Stomach smooth muscle (tissue), 2 donors: Measurements from ENCODE around the gene AGMAT.

Source experiments
- H3K27ac ChIP-seq: one replicate; pipeline ENCODE4 v1.7.0; 2013; ENCODE audit warnings: mild to moderate bottlenecking, low read length, inconsistent platforms
- H3K27me3 ChIP-seq, 2 donors: one replicate each; pipeline ENCODE4 v1.7.0; 2013; ENCODE audit warnings: low read length in 2 of 2; ENCODE audit not compliant: insufficient read depth in 2 of 2, control insufficient read depth in 1 of 2
- H3K36me3 ChIP-seq, 2 donors: one replicate each; pipeline ENCODE4 v1.7.0; 2013; ENCODE audit warnings: low read length in 2 of 2; ENCODE audit not compliant: control insufficient read depth in 2 of 2, insufficient read depth in 2 of 2
- H3K4me1 ChIP-seq: one replicate; pipeline ENCODE4 v1.7.0; 2013; ENCODE audit warnings: low read length; ENCODE audit not compliant: control insufficient read depth, insufficient read depth
- H3K4me3 ChIP-seq, 2 donors: one replicate each; pipeline ENCODE4 v1.7.0; 2013; ENCODE audit warnings: low read length in 2 of 2
- H3K9ac ChIP-seq, 2 donors: one replicate each; pipeline ENCODE4 v1.7.0; 2013; ENCODE audit warnings: low read length in 2 of 2, mild to moderate bottlenecking in 1 of 2
- H3K9me3 ChIP-seq, 2 donors: one replicate each; pipeline ENCODE4 v1.7.0; 2013; ENCODE audit warnings: low read length in 2 of 2; ENCODE audit not compliant: control insufficient read depth in 2 of 2
- donor health status: healthy.
- donor health status: Pancreatic carcinoma.

The AGMAT gene

DNA sequence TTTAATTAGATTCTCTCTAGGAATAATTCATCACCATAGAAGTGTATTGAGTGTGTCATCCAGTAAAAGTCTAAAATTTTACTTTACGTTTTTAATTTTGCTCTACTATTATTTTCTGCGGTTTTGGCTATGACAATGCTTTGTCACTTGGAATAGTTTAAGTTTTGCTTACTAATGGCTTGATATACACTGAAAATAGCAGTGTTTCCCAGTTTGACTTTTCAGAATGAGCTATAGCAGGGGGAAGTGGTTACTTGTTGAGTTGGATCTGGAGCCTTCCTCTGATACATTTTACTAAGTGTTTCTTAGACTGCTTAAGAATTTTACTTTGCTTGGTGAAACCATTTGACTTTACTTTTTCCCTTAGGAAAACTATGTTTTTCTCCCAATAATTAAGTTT lies 53.2 kb downstream of the AGMAT start:
- no peak overlapping the region for H3K27ac ChIP-seq
- H3K27me3 ChIP-seq: no peaks in the 10 kb centered on the region
- peaks cover 11 to 12% of the 10 kb centered on the region in 2 donors for H3K36me3 ChIP-seq

DNA sequence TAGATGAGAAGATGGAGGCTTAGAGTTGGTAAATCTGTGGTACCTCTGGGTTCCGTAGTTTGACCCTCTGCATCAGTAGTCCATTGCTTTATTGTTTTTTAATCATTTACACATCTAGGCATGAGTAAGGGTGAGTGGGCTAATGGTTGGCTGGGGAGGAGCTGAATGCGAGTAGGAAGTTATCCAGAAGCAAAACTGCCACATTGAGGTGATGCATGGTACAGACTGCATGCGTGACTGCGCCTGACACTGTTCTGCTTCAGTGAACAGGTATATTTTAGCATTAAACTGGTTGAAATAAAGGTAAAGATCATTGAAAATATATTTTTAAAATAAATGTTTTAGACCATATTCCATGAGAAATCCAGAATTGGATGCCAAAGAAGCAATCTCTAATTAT lies 53.8 kb downstream of the AGMAT start:
- H3K36me3 ChIP-seq: peaks cover 7% of the 10 kb centered on the region in 2 donors
- no peaks in the 10 kb centered on the region for H3K27me3 ChIP-seq
- no peaks in the 10 kb centered on the region for H3K9me3 ChIP-seq
- no peak overlapping the region for H3K4me3 ChIP-seq
- peaks cover 6% of the 10 kb centered on the region for H3K4me1 ChIP-seq
- H3K9ac ChIP-seq: no peak overlapping the region
- H3K27ac ChIP-seq: no peak overlapping the region

More for the DNA sequence above, 53.2 kb downstream of the AGMAT start:
- H3K9me3 ChIP-seq: no peaks in the 10 kb centered on the region
- H3K4me1 ChIP-seq: peaks cover 3% of the 10 kb centered on the region
- H3K9ac ChIP-seq: no peak overlapping the region
- H3K4me3 ChIP-seq: no peak overlapping the region

DNA sequence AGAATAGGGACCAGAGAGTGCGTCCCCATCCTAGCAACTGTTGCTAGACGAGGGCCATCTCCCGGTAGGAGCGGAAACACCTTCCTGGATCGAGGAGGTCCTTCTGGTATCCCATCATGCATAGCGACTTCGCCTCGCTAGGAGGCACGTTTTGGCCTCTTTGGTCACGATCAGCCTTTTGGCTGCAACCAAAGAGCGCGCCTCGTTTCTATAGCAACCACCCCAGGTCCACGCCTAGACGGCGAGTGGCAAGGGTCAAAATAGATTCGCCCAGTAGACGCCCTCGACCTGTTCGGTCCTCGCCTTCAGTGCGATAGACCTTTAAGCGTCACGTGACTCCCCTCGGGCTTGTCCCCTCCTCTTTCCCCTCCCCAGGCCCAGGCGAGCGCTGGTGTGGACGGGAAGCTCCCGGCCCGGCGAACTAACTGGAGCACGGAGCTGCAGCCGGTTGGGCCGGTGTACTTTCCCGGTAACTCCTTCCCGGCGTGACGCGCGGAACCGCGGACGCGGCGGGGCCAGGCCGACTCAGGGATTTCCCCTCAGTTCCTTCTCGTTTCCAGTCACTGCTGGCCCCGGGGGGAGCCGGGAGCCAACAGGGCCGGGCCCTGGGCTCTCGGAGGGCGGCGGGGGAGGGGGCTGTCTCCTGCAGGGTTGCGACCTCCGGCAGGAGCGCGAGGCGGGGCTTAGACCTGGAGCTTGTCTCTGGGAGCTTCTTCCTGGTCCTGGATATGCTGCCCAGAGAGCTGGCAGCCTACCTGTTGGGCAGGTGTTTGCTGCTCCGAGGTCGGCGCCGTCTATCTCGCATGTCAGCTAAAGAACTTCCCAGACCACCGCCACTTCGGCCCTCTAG lies 58.1 kb downstream of the AGMAT start, which contains the start of gene DNAJC16:
Gene DNAJC16 (plus strand): TSS at position 359 of the 850 bp plus-strand sequence. CDS start 2,258 bp downstream, outside the sequence.
- Histone ChIP-seq H3K4me1 (peaks cover 21% of the 10 kb centered on the region), H3K27ac (peak within 1 kb of the TSS; percentile 94), H3K36me3 (no peaks in the 10 kb centered on the region), H3K9ac (peak within 1 kb of the TSS; percentile 84 to 86), H3K9me3 (no peaks in the 10 kb centered on the region), H3K4me3 (peak within 1 kb of the TSS; percentile 68 to 80), H3K27me3 (no peaks in the 10 kb centered on the region)

DNA sequence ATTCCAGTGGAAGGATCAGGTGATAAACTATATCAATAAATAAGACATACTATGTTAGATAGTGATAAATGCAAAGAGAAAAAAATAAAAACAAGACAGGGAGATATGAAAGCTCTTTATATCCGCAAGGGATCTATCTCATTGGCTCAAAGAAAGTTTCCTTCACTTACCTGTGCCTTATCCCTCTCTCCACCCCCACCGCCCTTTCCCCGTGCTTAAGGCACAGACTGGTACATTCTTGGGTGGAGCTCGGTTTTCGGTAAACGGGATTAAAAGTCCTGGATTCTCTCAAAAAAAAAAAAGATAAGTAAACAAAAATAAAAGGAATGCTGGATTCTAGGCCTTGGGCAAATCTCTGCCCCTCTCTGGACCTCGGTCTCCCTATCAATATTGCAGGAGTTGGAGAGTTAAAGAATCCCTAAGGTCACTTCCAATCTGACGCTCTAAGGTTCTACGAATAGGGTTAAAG lies 58.8 kb downstream of the AGMAT start:
- H3K27me3 ChIP-seq: no peaks in the 10 kb centered on the region
- no peaks in the 10 kb centered on the region for H3K36me3 ChIP-seq
- peaks cover 21% of the 10 kb centered on the region for H3K4me1 ChIP-seq
- peak overlapping the region; percentile 68 to 76 for H3K4me3 ChIP-seq
- peak overlapping the region; percentile 94 for H3K27ac ChIP-seq
- no peaks in the 10 kb centered on the region for H3K9me3 ChIP-seq
- peak overlapping the region; percentile 3 to 53 for H3K9ac ChIP-seq

DNA sequence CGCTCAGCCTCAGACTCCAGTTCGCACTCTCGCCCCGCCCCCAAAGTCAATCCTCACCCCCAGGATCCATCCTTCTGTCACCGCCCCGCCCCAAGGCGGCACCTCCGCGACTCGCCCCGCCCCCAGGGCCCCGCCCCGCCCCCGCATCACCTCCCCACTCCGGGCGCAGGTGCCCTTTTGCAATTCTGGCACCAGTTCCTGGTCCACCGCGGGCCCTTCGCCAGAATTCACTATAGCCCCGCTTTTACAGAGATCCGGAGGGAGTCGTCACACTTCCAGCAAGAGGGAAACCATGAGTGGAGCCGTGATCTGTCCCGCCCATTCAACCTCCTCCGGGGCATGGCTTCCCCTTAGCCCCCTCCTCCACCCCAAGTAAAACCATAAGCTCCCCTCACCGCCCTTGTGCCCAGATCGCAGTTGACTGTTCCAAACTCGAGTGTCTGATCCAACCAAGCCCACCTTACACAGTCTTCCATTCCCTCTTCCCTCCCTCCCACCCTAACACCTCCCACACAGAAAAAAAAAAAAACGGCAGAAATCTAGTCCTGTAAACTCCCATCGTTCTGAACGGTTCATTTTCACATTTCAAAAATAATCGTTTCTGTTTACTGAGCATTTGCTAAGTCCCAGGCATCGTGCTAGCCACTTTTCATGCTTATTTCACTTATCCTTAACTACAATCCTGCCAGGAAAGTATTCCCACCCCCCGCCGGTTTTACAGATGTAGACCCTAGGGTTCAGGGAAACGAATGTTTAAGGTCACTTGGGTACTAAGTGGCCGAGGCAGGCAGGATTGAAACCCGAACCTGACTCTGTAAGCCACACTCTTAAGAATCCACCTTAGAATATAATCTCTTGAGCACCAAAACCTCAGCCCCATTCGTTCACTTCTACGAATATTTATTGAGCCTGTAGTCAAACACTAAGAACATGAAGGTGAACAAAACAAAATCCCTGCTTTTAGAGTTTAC lies 59.5 kb downstream of the AGMAT start:
- no peaks in the 10 kb centered on the region for H3K27me3 ChIP-seq
- H3K4me1 ChIP-seq: peaks cover 21% of the 10 kb centered on the region
- no peaks in the 10 kb centered on the region for H3K9me3 ChIP-seq
- peak overlapping the region; percentile 94 for H3K27ac ChIP-seq
- H3K36me3 ChIP-seq: no peaks in the 10 kb centered on the region
- H3K9ac ChIP-seq: peak overlapping the region; percentile 53 to 80
- peak overlapping the region; percentile 73 to 80 for H3K4me3 ChIP-seq

DNA sequence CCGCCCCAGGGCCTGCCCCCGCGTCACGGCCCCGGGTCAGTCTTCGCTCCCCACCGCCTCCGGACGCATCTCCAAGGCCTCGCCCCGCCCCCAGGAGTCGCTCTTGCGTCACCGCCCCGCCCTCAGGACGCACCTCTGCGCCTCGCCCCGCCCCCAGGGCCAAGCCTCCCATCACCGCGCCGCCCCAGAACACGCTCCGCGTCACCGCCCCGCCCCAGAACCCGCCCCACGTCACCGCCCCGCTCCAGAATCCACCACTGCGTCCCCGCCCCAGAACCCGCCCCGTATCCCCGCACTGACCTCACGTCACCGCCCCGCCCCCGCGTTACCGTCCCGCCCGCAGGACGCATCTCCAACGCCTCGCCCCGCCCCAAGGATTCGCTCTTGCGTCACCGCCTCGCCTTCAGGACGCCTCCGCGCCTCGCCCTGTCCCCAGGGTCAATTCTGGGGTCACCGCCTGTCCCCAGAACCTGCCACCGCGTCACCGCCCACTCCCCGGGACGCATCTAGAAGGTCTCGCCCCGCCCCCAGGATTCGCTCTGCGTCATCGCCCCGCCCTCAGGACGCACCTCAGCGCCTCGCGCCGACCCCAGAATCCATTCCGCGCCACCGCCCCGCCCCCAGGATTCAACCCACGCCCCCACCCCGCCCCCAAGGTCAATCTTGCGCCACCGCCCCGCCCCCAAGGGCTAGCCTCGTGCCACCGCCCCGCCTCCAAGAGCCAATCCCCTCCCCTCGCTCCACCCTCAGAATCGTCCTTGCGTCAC lies 60.4 kb downstream of the AGMAT start:
- Histone ChIP-seq H3K4me1 (peaks cover 21% of the 10 kb centered on the region), H3K27ac (peak overlapping the region; percentile 94)

DNA sequence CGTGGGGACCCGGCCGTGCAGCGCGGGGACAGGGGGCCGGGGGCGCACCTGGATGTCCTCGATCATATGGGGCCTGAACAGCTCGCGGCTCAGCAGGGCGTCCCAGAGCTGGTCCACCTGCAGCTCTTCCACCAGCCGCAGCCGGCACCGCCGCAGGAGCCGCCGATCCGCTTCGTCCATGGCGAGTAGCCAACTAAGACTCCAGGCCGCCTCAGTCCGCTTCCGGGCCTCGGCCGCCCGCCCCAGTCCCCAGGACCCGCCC lies 60.9 kb downstream of the AGMAT start, which contains the start of gene CASP9:
Gene CASP9 (minus strand): TSS at position 195 of the 262 bp plus-strand sequence. CDS start 15 bp downstream, at position 180.
- Histone ChIP-seq H3K27me3 (no peaks in the 10 kb centered on the region), H3K9ac (peak within 1 kb of the TSS; percentile 67 to 89), H3K4me1 (peaks cover 21% of the 10 kb centered on the region), H3K9me3 (no peaks in the 10 kb centered on the region), H3K36me3 (peaks cover 0 to 3% of the 10 kb centered on the region in 2 donors), H3K4me3 (peak within 1 kb of the TSS; percentile 75 to 80), H3K27ac (peak within 1 kb of the TSS; percentile 94)

More for the DNA sequence above, 60.4 kb downstream of the AGMAT start:
- Histone ChIP-seq H3K36me3 (peaks cover 0 to 2% of the 10 kb centered on the region in 2 donors), H3K9ac (peak overlapping the region; percentile 67 to 89), H3K4me3 (peak overlapping the region; percentile 75 to 78), H3K9me3 (no peaks in the 10 kb centered on the region), H3K27me3 (no peaks in the 10 kb centered on the region)

DNA sequence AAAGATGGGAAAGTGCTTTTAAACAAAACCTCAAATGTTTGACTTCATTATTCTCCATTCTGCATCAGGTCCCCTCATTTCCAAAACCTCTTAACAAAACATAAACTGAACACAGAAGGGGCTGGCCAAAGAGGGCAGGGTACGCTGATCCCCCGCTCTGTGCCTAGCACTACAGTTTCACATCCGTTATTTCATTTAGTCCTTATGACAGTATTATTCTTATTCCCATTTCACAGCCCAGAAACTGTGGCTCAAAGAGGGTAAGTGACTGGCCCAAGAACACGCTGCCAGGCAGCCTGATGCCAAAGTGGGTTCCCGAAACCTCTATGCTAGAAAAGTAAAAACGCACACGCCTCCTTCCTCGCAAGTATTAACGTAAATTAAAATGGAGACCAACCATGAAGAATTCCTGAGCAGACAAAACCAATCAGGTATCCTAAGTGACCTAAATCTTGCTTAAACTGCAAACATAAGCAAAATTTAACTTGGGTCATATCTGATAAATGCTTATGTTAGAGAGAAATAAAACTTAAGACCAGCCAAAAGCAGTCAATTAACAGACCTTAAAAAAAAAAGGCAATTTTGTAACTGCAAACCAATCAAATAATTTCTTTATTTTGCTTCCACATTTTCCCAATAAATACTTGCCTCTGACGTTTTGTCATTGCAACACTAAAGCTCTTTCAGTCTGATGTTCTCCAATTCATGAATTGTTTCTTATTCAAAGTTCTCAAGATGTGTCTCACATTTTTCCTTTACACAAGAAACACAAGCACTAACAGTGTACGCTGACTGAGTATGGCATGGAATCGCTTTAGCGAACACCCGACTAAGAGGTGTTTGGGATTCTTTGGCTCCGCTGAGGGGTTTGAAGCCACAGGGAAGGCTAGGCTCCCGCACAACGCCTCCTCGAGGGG lies 61.5 kb downstream of the AGMAT start:
- peaks cover 21% of the 10 kb centered on the region for H3K4me1 ChIP-seq
- H3K9me3 ChIP-seq: no peaks in the 10 kb centered on the region
- peak overlapping the region; percentile 75 to 77 for H3K4me3 ChIP-seq
- peak overlapping the region; percentile 67 to 74 for H3K9ac ChIP-seq
- H3K36me3 ChIP-seq: peaks cover 0 to 3% of the 10 kb centered on the region in 2 donors
- H3K27ac ChIP-seq: peak overlapping the region; percentile 82
- H3K27me3 ChIP-seq: no peaks in the 10 kb centered on the region

DNA sequence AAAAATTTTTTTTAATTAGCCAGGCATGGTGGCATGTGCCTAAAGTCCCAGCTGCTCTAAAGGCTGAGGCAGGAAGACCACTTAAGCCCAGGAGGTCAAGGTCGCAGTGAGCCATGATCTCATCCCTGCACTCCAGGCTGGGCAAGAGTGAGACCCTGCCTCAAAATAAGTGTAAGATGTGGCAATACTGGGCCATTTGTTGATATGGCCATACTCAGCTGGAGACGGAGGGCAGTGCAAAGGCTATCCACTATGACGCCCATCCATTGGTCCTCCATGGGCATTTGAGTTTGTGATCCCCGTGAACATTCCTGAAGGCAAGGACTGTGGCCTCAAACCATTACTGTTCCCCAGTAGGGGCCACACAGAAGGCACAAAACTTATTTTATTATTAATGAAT lies 62.3 kb downstream of the AGMAT start:
- H3K9me3 ChIP-seq: no peaks in the 10 kb centered on the region
- no peak overlapping the region for H3K27ac ChIP-seq
- peaks cover 20% of the 10 kb centered on the region for H3K4me1 ChIP-seq
- peaks cover under 1 to 8% of the 10 kb centered on the region in 2 donors for H3K36me3 ChIP-seq
- H3K4me3 ChIP-seq: peak overlapping the region in 1 of 2 donors; percentile 15
- H3K9ac ChIP-seq: no peak overlapping the region
- no peaks in the 10 kb centered on the region for H3K27me3 ChIP-seq
